NCI-H2107 (cell line): ENCODE results near the gene YDJC.
"Not testable (repeated sequence)": the region's sequence is repeated elsewhere in the genome, so short reads cannot be mapped to it uniquely, and the experiment has no call there.

ENCODE experiments used
- DNase-seq: peaks from one replicate; lab custom pipeline; 2025; lab: John Stamatoyannopoulos, UW

The YDJC gene

GRCh38 chr22:21605887-21606564 is 23.8 kb downstream of the YDJC start:
- DNase-seq, result no peak

GRCh38 chr22:21603973-21604372 is 25.8 kb downstream of the YDJC start:
- no peak for DNase-seq

- DNase-seq, result no peak
These were observed 27.2 kb downstream of the YDJC start for GRCh38 chr22:21602579-21602978.

- DNase-seq, result no peak
These were observed 30.5 kb downstream of the YDJC start for GRCh38 chr22:21599053-21599893.

- DNase-seq, result no peak
These were observed 31.5 kb downstream of the YDJC start for GRCh38 chr22:21598302-21598701.

GRCh38 chr22:21596356-21597135 is 33.3 kb downstream of the YDJC start:
- not testable (repeated sequence) for DNase-seq

- no peak for DNase-seq
These were observed 34.9 kb downstream of the YDJC start for GRCh38 chr22:21594865-21595452.

GRCh38 chr22:21593406-21594232 is 36.2 kb downstream of the YDJC start:
- DNase-seq, result no peak

GRCh38 chr22:21592422-21592821 is 37.4 kb downstream of the YDJC start:
- no peak for DNase-seq

- DNase-seq, result no peak
These were observed 38.1 kb downstream of the YDJC start for GRCh38 chr22:21591695-21592094.

GRCh38 chr22:21590809-21591641 is 38.8 kb downstream of the YDJC start:
- DNase-seq, result no peak

- no peak for DNase-seq
These were observed 40.4 kb downstream of the YDJC start for GRCh38 chr22:21589396-21589795.

GRCh38 chr22:21587803-21588611 is 41.8 kb downstream of the YDJC start:
- DNase-seq, result no peak

GRCh38 chr22:21585389-21585788 is 44.4 kb downstream of the YDJC start:
- no peak for DNase-seq

- DNase-seq, result no peak
These were observed 46.8 kb downstream of the YDJC start for GRCh38 chr22:21582801-21583740.

GRCh38 chr22:21581009-21581713 is 48.7 kb downstream of the YDJC start:
- not testable (repeated sequence) for DNase-seq

- DNase-seq, result not testable (repeated sequence)
These were observed 49.2 kb downstream of the YDJC start for GRCh38 chr22:21580623-21581007.

- DNase-seq, result no peak
These were observed 50.4 kb downstream of the YDJC start for GRCh38 chr22:21579474-21579851.
